GM18526 (cell line): Measurements from ENCODE around the gene ADSS1.

Experiments
- POLR2A ChIP-seq: IDR thresholded peaks from 3 replicates; pipeline ENCODE4 v1.6.1; 2011; ENCODE audit not compliant: insufficient read length; ENCODE audit errors: extremely low read depth

Gene ADSS1

GRCh38 chr14:104741803-104742251 lies 17.8 kb downstream of the ADSS1 start:
- no peak for TF ChIP-seq POLR2A

- TF ChIP-seq POLR2A: no peak
Observed at GRCh38 chr14:104742586-104743455, 18.8 kb downstream of the ADSS1 start.

GRCh38 chr14:104743461-104744380 lies 19.7 kb downstream of the ADSS1 start:
- TF ChIP-seq POLR2A: no peak

GRCh38 chr14:104744484-104744883 lies 20.5 kb downstream of the ADSS1 start:
- no peak for TF ChIP-seq POLR2A

GRCh38 chr14:104745431-104745830 lies 21.4 kb downstream of the ADSS1 start:
- no peak for TF ChIP-seq POLR2A

- no peak for TF ChIP-seq POLR2A
Observed at GRCh38 chr14:104746071-104746545, 22.1 kb downstream of the ADSS1 start.

- TF ChIP-seq POLR2A: no peak
Observed at GRCh38 chr14:104746934-104747481, 23.0 kb downstream of the ADSS1 start.

GRCh38 chr14:104747876-104748275 lies 23.8 kb downstream of the ADSS1 start:
- TF ChIP-seq POLR2A: no peak

GRCh38 chr14:104749111-104749649 lies 25.2 kb downstream of the ADSS1 start:
- no peak for TF ChIP-seq POLR2A

- TF ChIP-seq POLR2A: no peak
Observed at GRCh38 chr14:104750056-104750752, 26.2 kb downstream of the ADSS1 start.

GRCh38 chr14:104751539-104752422 lies 27.8 kb downstream of the ADSS1 start:
- TF ChIP-seq POLR2A: no peak

GRCh38 chr14:104752423-104752734 lies 28.4 kb downstream of the ADSS1 start:
- peak; percentile 21 for TF ChIP-seq POLR2A

GRCh38 chr14:104752735-104753527 lies 28.9 kb downstream of the ADSS1 start, which contains the start of gene SIVA1:
TSS of gene SIVA1 (plus strand) at chr14:104753147. CDS start at chr14:104753202, 55 bp downstream.
- TF ChIP-seq POLR2A: peak; percentile 86
